ENCODE results near the gene CAB39L.

DNA sequence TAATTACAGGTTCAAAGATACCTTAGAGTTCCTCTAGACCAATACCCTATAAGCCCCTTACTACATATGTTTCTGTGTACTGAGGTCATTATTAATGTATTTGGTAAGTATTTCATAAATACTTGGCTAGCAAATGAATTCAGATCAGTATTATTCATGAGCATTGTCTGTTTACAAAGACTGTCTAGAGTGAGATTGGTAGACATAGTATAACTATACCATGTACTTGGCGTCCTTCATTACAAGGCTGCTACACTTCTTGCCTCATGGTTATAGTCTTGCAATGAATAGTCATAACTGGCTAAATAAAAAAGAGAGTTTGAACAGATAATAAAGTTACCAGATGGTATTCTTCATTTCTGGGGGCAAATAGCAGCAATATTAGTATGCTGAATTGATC is 12.3 kb upstream of the CAB39L start:
- TF ChIP-seq TCF12 (IDR thresholded peaks at IDR 0.05) (no peak), TEAD4 (IDR thresholded peaks at IDR 0.05; ENCODE audit: borderline replicate concordance, insufficient read depth) (no peak), POLR2AphosphoS5 (IDR thresholded peaks at IDR 0.05; ENCODE audit: low read depth, low read length) (no peak), GABPA (IDR thresholded peaks at IDR 0.05; ENCODE audit: low read depth) (no peak), TAF1 (IDR thresholded peaks at IDR 0.05; ENCODE audit: borderline replicate concordance, low read depth, low read length) (no peak), EP300 (IDR thresholded peaks at IDR 0.05; ENCODE audit: borderline replicate concordance in 1 of 2, low read depth in 1 of 2, low read length in 1 of 2) (no peak), RAD21 (IDR thresholded peaks at IDR 0.05; ENCODE audit: low read length) (no peak), RXRA (IDR thresholded peaks at IDR 0.05; ENCODE audit: borderline replicate concordance, low read depth) (no peak)
- TF ChIP-seq, protein P1, sequence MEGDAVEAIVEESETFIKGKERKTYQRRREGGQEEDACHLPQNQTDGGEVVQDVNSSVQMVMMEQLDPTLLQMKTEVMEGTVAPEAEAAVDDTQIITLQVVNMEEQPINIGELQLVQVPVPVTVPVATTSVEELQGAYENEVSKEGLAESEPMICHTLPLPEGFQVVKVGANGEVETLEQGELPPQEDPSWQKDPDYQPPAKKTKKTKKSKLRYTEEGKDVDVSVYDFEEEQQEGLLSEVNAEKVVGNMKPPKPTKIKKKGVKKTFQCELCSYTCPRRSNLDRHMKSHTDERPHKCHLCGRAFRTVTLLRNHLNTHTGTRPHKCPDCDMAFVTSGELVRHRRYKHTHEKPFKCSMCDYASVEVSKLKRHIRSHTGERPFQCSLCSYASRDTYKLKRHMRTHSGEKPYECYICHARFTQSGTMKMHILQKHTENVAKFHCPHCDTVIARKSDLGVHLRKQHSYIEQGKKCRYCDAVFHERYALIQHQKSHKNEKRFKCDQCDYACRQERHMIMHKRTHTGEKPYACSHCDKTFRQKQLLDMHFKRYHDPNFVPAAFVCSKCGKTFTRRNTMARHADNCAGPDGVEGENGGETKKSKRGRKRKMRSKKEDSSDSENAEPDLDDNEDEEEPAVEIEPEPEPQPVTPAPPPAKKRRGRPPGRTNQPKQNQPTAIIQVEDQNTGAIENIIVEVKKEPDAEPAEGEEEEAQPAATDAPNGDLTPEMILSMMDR (IDR thresholded peaks at IDR 0.05) = no peak
- TF ChIP-seq, protein P2, sequence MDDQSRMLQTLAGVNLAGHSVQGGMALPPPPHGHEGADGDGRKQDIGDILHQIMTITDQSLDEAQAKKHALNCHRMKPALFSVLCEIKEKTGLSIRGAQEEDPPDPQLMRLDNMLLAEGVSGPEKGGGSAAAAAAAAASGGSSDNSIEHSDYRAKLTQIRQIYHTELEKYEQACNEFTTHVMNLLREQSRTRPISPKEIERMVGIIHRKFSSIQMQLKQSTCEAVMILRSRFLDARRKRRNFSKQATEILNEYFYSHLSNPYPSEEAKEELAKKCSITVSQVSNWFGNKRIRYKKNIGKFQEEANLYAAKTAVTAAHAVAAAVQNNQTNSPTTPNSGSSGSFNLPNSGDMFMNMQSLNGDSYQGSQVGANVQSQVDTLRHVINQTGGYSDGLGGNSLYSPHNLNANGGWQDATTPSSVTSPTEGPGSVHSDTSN (IDR thresholded peaks at IDR 0.05) = no peak
- TF ChIP-seq, protein P3, sequence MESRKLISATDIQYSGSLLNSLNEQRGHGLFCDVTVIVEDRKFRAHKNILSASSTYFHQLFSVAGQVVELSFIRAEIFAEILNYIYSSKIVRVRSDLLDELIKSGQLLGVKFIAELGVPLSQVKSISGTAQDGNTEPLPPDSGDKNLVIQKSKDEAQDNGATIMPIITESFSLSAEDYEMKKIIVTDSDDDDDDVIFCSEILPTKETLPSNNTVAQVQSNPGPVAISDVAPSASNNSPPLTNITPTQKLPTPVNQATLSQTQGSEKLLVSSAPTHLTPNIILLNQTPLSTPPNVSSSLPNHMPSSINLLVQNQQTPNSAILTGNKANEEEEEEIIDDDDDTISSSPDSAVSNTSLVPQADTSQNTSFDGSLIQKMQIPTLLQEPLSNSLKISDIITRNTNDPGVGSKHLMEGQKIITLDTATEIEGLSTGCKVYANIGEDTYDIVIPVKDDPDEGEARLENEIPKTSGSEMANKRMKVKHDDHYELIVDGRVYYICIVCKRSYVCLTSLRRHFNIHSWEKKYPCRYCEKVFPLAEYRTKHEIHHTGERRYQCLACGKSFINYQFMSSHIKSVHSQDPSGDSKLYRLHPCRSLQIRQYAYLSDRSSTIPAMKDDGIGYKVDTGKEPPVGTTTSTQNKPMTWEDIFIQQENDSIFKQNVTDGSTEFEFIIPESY (IDR thresholded peaks at IDR 0.05; ENCODE audit: borderline replicate concordance, low read depth) = no peak
- TF ChIP-seq, protein P4, sequence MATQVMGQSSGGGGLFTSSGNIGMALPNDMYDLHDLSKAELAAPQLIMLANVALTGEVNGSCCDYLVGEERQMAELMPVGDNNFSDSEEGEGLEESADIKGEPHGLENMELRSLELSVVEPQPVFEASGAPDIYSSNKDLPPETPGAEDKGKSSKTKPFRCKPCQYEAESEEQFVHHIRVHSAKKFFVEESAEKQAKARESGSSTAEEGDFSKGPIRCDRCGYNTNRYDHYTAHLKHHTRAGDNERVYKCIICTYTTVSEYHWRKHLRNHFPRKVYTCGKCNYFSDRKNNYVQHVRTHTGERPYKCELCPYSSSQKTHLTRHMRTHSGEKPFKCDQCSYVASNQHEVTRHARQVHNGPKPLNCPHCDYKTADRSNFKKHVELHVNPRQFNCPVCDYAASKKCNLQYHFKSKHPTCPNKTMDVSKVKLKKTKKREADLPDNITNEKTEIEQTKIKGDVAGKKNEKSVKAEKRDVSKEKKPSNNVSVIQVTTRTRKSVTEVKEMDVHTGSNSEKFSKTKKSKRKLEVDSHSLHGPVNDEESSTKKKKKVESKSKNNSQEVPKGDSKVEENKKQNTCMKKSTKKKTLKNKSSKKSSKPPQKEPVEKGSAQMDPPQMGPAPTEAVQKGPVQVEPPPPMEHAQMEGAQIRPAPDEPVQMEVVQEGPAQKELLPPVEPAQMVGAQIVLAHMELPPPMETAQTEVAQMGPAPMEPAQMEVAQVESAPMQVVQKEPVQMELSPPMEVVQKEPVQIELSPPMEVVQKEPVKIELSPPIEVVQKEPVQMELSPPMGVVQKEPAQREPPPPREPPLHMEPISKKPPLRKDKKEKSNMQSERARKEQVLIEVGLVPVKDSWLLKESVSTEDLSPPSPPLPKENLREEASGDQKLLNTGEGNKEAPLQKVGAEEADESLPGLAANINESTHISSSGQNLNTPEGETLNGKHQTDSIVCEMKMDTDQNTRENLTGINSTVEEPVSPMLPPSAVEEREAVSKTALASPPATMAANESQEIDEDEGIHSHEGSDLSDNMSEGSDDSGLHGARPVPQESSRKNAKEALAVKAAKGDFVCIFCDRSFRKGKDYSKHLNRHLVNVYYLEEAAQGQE (IDR thresholded peaks at IDR 0.05; ENCODE audit: low read depth, low read length) = no peak
